Tibial artery (tissue), 4 donors: ENCODE data around the gene TASP1.

Experiments used
- DNase-seq, 2 donors: peaks; one replicate each; pipeline ENCODE4 v3.0.0-alpha.2; 2019
- H3K27ac ChIP-seq, 2 donors: fragments of 200-600 bp; sonication (generic) in 1 of 2; 1 replicate in 1 of 2; 2 replicates in 1 of 2; pipeline ENCODE4 v1.5.1; 2018 to 2019; ENCODE audit warnings: mild to moderate bottlenecking in 1 of 2
- H3K27me3 ChIP-seq, 2 donors: fragments of 200-600 bp; sonication (generic) in 1 of 2; one replicate each; pipeline versions ENCODE4 v1.5.1 to v1.6.0; 2016 to 2019
- H3K36me3 ChIP-seq, 3 donors: fragments of 200-600 bp; sonication (generic) in 2 of 3; one replicate each; pipeline ENCODE4 v1.5.1; 2016 to 2019; ENCODE audit warnings: mild to moderate bottlenecking in 2 of 3
- H3K4me1 ChIP-seq, 4 donors: fragments of 200-600 bp; sonication (generic) in 2 of 4; 1 replicate in 3 of 4; 2 replicates in 1 of 4; pipeline ENCODE4 v1.5.1; 2016 to 2019
- H3K4me3 ChIP-seq, 2 donors: fragments of 200-600 bp; sonication (generic) in 1 of 2; 1 replicate in 1 of 2; 2 replicates in 1 of 2; pipeline ENCODE4 v1.5.1; 2018 to 2019; ENCODE audit warnings: mild to moderate bottlenecking in 2 of 2
- H3K9me3 ChIP-seq, 3 donors: fragments of 200-600 bp; sonication (generic) in 1 of 3; one replicate each; pipeline ENCODE4 v1.5.1; 2016 to 2019
- CTCF ChIP-seq, 2 experiments: fragments of 200-600 bp in 1 of 2; fragments of 450-650 bp in 1 of 2; IDR thresholded peaks; one replicate each; pipeline ENCODE4 v1.5.1; 2017 to 2019; ENCODE audit warnings: antibody characterized with exemption in 2 of 2, mild to moderate bottlenecking in 1 of 2, moderate library complexity in 1 of 2
- intact Hi-C: fragments of 100-400 bp; cut with DNase I; formaldehyde crosslinking; loops from one replicate; pipeline ENCODE4 v1.15.0; 2023; ENCODE audit warnings: low total_unique reads

TASP1 gene

GRCh38 chr20:13464702-13465101 is 174.0 kb downstream of the TASP1 start:
- intact Hi-C loops = no loop called here
- no peak for DNase-seq
- TF ChIP-seq CTCF (IDR thresholded peaks at IDR 0.05) = no peak
- no peaks in the 10 kb centered on the region for H3K27me3 ChIP-seq
- H3K36me3 ChIP-seq = no peaks in the 10 kb centered on the region
- H3K4me3 ChIP-seq = no peak overlapping the region
- no peaks in the 10 kb centered on the region for H3K9me3 ChIP-seq
- no peaks in the 10 kb centered on the region for H3K4me1 ChIP-seq
- no peak overlapping the region for H3K27ac ChIP-seq

- no peak for DNase-seq
- H3K4me3 ChIP-seq = no peak overlapping the region
- no peaks in the 10 kb centered on the region for H3K27me3 ChIP-seq
- TF ChIP-seq CTCF (IDR thresholded peaks at IDR 0.05) = no peak
- no peak overlapping the region for H3K27ac ChIP-seq
- no peaks in the 10 kb centered on the region for H3K4me1 ChIP-seq
- no peaks in the 10 kb centered on the region for H3K9me3 ChIP-seq
- intact Hi-C loops = no loop called here
- H3K36me3 ChIP-seq = no peaks in the 10 kb centered on the region
Observed at GRCh38 chr20:13461849-13462458, 176.8 kb downstream of the TASP1 start.

- H3K27me3 ChIP-seq = no peaks in the 10 kb centered on the region
- no peaks in the 10 kb centered on the region for H3K36me3 ChIP-seq
- intact Hi-C loops = no loop called here
- DNase-seq = no peak
- H3K4me1 ChIP-seq = peaks cover 0 to 9% (median 0%) of the 10 kb centered on the region in 4 donors
- no peaks in the 10 kb centered on the region for H3K9me3 ChIP-seq
- no peak overlapping the region for H3K27ac ChIP-seq
- peak; percentile 41 to 62 for TF ChIP-seq CTCF (IDR thresholded peaks at IDR 0.05)
- H3K4me3 ChIP-seq = no peak overlapping the region
Observed at GRCh38 chr20:13458860-13459451, 179.8 kb downstream of the TASP1 start.

- Histone ChIP-seq H3K27ac (no peak overlapping the region), H3K27me3 (no peaks in the 10 kb centered on the region), H3K36me3 (no peaks in the 10 kb centered on the region), H3K4me1 (peaks cover 0 to 9% (median 0%) of the 10 kb centered on the region in 4 donors), H3K9me3 (no peaks in the 10 kb centered on the region), H3K4me3 (no peak overlapping the region)
- no peak for TF ChIP-seq CTCF (IDR thresholded peaks at IDR 0.05)
- intact Hi-C loops = no loop called here
- no peak for DNase-seq
Observed at GRCh38 chr20:13457487-13457886, 181.2 kb downstream of the TASP1 start.

GRCh38 chr20:13455713-13456112 is 183.0 kb downstream of the TASP1 start:
- TF ChIP-seq CTCF (IDR thresholded peaks at IDR 0.05) = no peak
- H3K4me3 ChIP-seq = no peak overlapping the region
- H3K4me1 ChIP-seq = peaks cover 0 to 9% (median 0%) of the 10 kb centered on the region in 4 donors
- H3K27me3 ChIP-seq = no peaks in the 10 kb centered on the region
- intact Hi-C loops = no loop called here
- H3K9me3 ChIP-seq = no peaks in the 10 kb centered on the region
- H3K36me3 ChIP-seq = no peaks in the 10 kb centered on the region
- DNase-seq = peak in 1 of 2 donors; percentile 25
- H3K27ac ChIP-seq = no peak overlapping the region
